ENCODE results near the gene HRG.

- TF ChIP-seq, protein P1, sequence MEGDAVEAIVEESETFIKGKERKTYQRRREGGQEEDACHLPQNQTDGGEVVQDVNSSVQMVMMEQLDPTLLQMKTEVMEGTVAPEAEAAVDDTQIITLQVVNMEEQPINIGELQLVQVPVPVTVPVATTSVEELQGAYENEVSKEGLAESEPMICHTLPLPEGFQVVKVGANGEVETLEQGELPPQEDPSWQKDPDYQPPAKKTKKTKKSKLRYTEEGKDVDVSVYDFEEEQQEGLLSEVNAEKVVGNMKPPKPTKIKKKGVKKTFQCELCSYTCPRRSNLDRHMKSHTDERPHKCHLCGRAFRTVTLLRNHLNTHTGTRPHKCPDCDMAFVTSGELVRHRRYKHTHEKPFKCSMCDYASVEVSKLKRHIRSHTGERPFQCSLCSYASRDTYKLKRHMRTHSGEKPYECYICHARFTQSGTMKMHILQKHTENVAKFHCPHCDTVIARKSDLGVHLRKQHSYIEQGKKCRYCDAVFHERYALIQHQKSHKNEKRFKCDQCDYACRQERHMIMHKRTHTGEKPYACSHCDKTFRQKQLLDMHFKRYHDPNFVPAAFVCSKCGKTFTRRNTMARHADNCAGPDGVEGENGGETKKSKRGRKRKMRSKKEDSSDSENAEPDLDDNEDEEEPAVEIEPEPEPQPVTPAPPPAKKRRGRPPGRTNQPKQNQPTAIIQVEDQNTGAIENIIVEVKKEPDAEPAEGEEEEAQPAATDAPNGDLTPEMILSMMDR (IDR thresholded peaks at IDR 0.05; ENCODE audit: poor library complexity, severe bottlenecking): no peak
- no peak for TF ChIP-seq EZH2 (IDR thresholded peaks at IDR 0.05; ENCODE audit: borderline replicate concordance, insufficient read depth, low read length, poor library complexity, severe bottlenecking)
- no peak for TF ChIP-seq REST (IDR thresholded peaks at IDR 0.05; ENCODE audit: borderline replicate concordance)
These were observed 49.6 kb upstream of the HRG start for GRCh38 chr3:186616299-186616617.
